H1 (cell line): Measurements from ENCODE around the gene PRKAA1. TPM values are rescaled to one million over a fixed set of nuclear protein-coding genes. Genes with fewer than 3 reads are reported as not detected.

Experiments used
- CTCF ChIA-PET: fragments of 300-600 bp; sonication (Branson Sonifier 250); formaldehyde crosslinking; loops from one replicate; lab custom pipeline; 2021; ENCODE audit not compliant: partially characterized antibody; lab: Charles Lee
- POLR2A ChIA-PET: fragments of 300-600 bp; sonication (Branson Sonifier 250); formaldehyde crosslinking; loops from one replicate; lab custom pipeline; 2021; ENCODE audit warnings: inconsistent platforms; ENCODE audit not compliant: partially characterized antibody; lab: Charles Lee
- DNase-seq, 2 experiments: peaks; one replicate each; pipeline versions ENCODE4 v3.0.0 to v3.0.0-alpha.2; 2010 to 2022; ENCODE audit warnings: low spot score in 2 of 2, low read depth in 1 of 2, mixed read lengths in 1 of 2
- FAIRE-seq: peaks from 2 replicates; lab custom pipeline; 2011; peaks lifted over from hg19 to GRCh38; lab: Jason Lieb, UNC
- H2AFZ ChIP-seq: 2 replicates; pipeline ENCODE4 v1.8.1; 2012; ENCODE audit warnings: low read length, inconsistent platforms
- H2AK5ac ChIP-seq: 2 replicates; pipeline ENCODE4 v1.6.1; 2013; ENCODE audit warnings: low read depth, low read length
- H2BK120ac ChIP-seq: replicated peaks from 2 replicates; pipeline ENCODE3; 2013; ENCODE audit warnings: low read depth, low read length, inconsistent platforms
- H2BK12ac ChIP-seq: 2 replicates; pipeline ENCODE4 v1.6.1; 2013; ENCODE audit warnings: low read depth, low read length
- H2BK15ac ChIP-seq: 2 replicates; pipeline ENCODE4 v1.6.1; 2013; ENCODE audit warnings: low read length
- H2BK20ac ChIP-seq: 2 replicates; pipeline ENCODE4 v1.6.1; 2013; ENCODE audit warnings: low read length
- H2BK5ac ChIP-seq: 2 replicates; pipeline ENCODE4 v1.6.1; 2013; ENCODE audit warnings: low read depth, low read length
- H3K14ac ChIP-seq: 2 replicates; pipeline ENCODE4 v1.6.1; 2013; ENCODE audit warnings: inconsistent platforms; ENCODE audit not compliant: insufficient read length
- H3K18ac ChIP-seq: 2 replicates; pipeline ENCODE4 v1.6.1; 2013; ENCODE audit warnings: low read length; ENCODE audit errors: extremely low read depth
- H3K23ac ChIP-seq: 2 replicates; pipeline ENCODE4 v1.6.1; 2013; ENCODE audit warnings: inconsistent platforms; ENCODE audit not compliant: insufficient read length
- H3K23me2 ChIP-seq: 2 replicates; pipeline ENCODE4 v1.6.1; 2013; ENCODE audit warnings: low read depth, low read length
- H3K27ac ChIP-seq: 2 replicates; pipeline ENCODE4 v1.6.1; 2011; ENCODE audit warnings: low read depth, low read length, inconsistent platforms
- H3K27me3 ChIP-seq, 4 experiments: replicated peaks in 1 of 4; 1 replicate in 1 of 4; 2 replicates in 3 of 4; pipeline versions ENCODE4 v1.6.1 to v1.8.1; 2011 to 2013; ENCODE audit warnings: low read length in 3 of 4, mild to moderate bottlenecking in 3 of 4, inconsistent platforms in 2 of 4, mixed read lengths in 2 of 4, moderate library complexity in 1 of 4; ENCODE audit not compliant: control insufficient read depth in 3 of 4, insufficient read depth in 3 of 4; ENCODE audit errors: extremely low read depth in 1 of 4
- H3K36me3 ChIP-seq, 4 experiments: 2 replicates each; pipeline versions ENCODE4 v1.6.1 to v1.8.1; 2011 to 2013; ENCODE audit warnings: mild to moderate bottlenecking in 4 of 4, low read length in 3 of 4, moderate library complexity in 2 of 4, control low read depth in 1 of 4, inconsistent platforms in 1 of 4; ENCODE audit not compliant: insufficient read depth in 4 of 4, control insufficient read depth in 2 of 4
- H3K4ac ChIP-seq: replicated peaks from 2 replicates; pipeline ENCODE3; 2013; ENCODE audit warnings: low read length, low read depth, mixed read lengths, inconsistent platforms; ENCODE audit not compliant: insufficient read length
- H3K4me1 ChIP-seq, 4 experiments: replicated peaks in 1 of 4; 1 replicate in 1 of 4; 2 replicates in 3 of 4; pipeline versions ENCODE4 v1.6.1 to v1.8.1; 2011 to 2013; ENCODE audit warnings: low read length in 3 of 4, inconsistent platforms in 2 of 4, mixed read lengths in 1 of 4; ENCODE audit not compliant: insufficient read depth in 4 of 4, control insufficient read depth in 3 of 4
- H3K4me2 ChIP-seq, 2 experiments: 2 replicates each; pipeline versions ENCODE4 v1.6.1 to v1.8.1; 2011 to 2013; ENCODE audit warnings: low read depth in 2 of 2, low read length in 2 of 2, control low read depth in 1 of 2, inconsistent platforms in 1 of 2, mild to moderate bottlenecking in 1 of 2; ENCODE audit not compliant: insufficient read depth in 1 of 2
- H3K4me3 ChIP-seq, 4 experiments: fragments of 200-600, 300-600 bp in 1 of 4; sonication (generic), shearing (Covaris generic), sonication (Bioruptor Twin) in 1 of 4; 2 replicates each; pipeline versions ENCODE4 v1.5.1 to v1.8.1; 2011 to 2016; ENCODE audit warnings: low read length in 4 of 4, low read depth in 3 of 4, control low read depth in 2 of 4, inconsistent platforms in 2 of 4, mild to moderate bottlenecking in 2 of 4, mixed read lengths in 1 of 4, moderate library complexity in 1 of 4; ENCODE audit not compliant: insufficient read depth in 2 of 4; ENCODE audit errors: extremely low read depth in 1 of 4
- H3K56ac ChIP-seq: replicated peaks from 2 replicates; pipeline ENCODE3; 2013; ENCODE audit warnings: low read depth, mild to moderate bottlenecking, mixed read lengths, low read length, inconsistent platforms; ENCODE audit not compliant: insufficient read length
- H3K79me1 ChIP-seq: 2 replicates; pipeline ENCODE4 v1.6.1; 2013; ENCODE audit warnings: low read depth, low read length, control low read depth
- H3K79me2 ChIP-seq, 2 experiments: 2 replicates each; pipeline versions ENCODE4 v1.6.1 to v1.8.1; 2012 to 2013; ENCODE audit warnings: low read length in 2 of 2, mild to moderate bottlenecking in 2 of 2, inconsistent platforms in 1 of 2; ENCODE audit not compliant: insufficient read depth in 2 of 2, control insufficient read depth in 1 of 2
- H3K9ac ChIP-seq, 4 experiments: replicated peaks in 1 of 4; 1 replicate in 1 of 4; 2 replicates in 3 of 4; pipeline versions ENCODE4 v1.6.1 to v1.8.1; 2011 to 2013; ENCODE audit warnings: low read depth in 3 of 4, low read length in 3 of 4, control low read depth in 2 of 4, mild to moderate bottlenecking in 2 of 4, moderate library complexity in 2 of 4, inconsistent platforms in 1 of 4; ENCODE audit errors: extremely low read depth in 1 of 4
- H3K9me3 ChIP-seq, 2 experiments: 2 replicates each; pipeline versions ENCODE4 v1.6.1 to v1.8.1; 2012 to 2013; ENCODE audit warnings: mild to moderate bottlenecking in 2 of 2, moderate library complexity in 2 of 2, control low read depth in 1 of 2, inconsistent platforms in 1 of 2, low read depth in 1 of 2, low read length in 1 of 2, mixed read lengths in 1 of 2; ENCODE audit not compliant: insufficient read depth in 2 of 2
- H4K20me1 ChIP-seq, 2 experiments: replicated peaks in 1 of 2; 2 replicates each; pipeline versions ENCODE3 to v1.8.1; 2011 to 2013; ENCODE audit warnings: inconsistent platforms in 2 of 2, low read length in 2 of 2, mild to moderate bottlenecking in 1 of 2; ENCODE audit not compliant: insufficient read depth in 2 of 2, control insufficient read depth in 1 of 2
- H4K5ac ChIP-seq: 2 replicates; pipeline ENCODE4 v1.6.1; 2013; ENCODE audit warnings: low read length, low read depth, mixed read lengths, inconsistent platforms; ENCODE audit not compliant: insufficient read length
- H4K8ac ChIP-seq: 2 replicates; pipeline ENCODE4 v1.8.0; 2013; ENCODE audit warnings: mild to moderate bottlenecking, moderate library complexity, low read length, inconsistent platforms; ENCODE audit not compliant: insufficient read depth; ENCODE audit errors: extremely low read depth
- H4K91ac ChIP-seq: replicated peaks from 2 replicates; pipeline ENCODE3; 2013; ENCODE audit warnings: low read length, mixed read lengths, inconsistent platforms; ENCODE audit not compliant: insufficient read length
- BACH1 ChIP-seq: IDR thresholded peaks from 2 replicates; pipeline ENCODE4 v1.6.1; 2012; ENCODE audit warnings: low read length, improper control_type of control experiment
- BCL11A ChIP-seq, 2 experiments: IDR thresholded peaks; one replicate each; pipeline ENCODE4 v1.6.1; 2011; ENCODE audit warnings: low read depth in 2 of 2, low read length in 2 of 2, mild to moderate bottlenecking in 2 of 2
- BRCA1 ChIP-seq: IDR thresholded peaks from 2 replicates; pipeline ENCODE4 v1.6.1; 2012; ENCODE audit warnings: low read depth, low read length, improper control_type of control experiment
- CHD1 ChIP-seq: IDR thresholded peaks from 2 replicates; pipeline ENCODE4 v1.6.1; 2012; ENCODE audit warnings: low read depth, low read length, improper control_type of control experiment
- CHD2 ChIP-seq: IDR thresholded peaks from 2 replicates; pipeline ENCODE4 v1.6.1; 2012; ENCODE audit warnings: low read length, improper control_type of control experiment
- EGR1 ChIP-seq: IDR thresholded peaks from 2 replicates; pipeline ENCODE4 v1.6.1; 2011; ENCODE audit warnings: low read depth, low read length, borderline replicate concordance
- EZH2 ChIP-seq: fragments of 200-600 bp; sonication (generic); IDR thresholded peaks from 2 replicates; pipeline ENCODE4 v1.7.1; 2012; ENCODE audit warnings: low read depth, mild to moderate bottlenecking, moderate library complexity, low read length, inconsistent platforms; ENCODE audit not compliant: severe bottlenecking
- GTF2F1 ChIP-seq: IDR thresholded peaks from 2 replicates; pipeline ENCODE4 v1.6.1; 2012; ENCODE audit warnings: low read depth, low read length, improper control_type of control experiment, borderline replicate concordance
- JUN ChIP-seq: IDR thresholded peaks from 2 replicates; pipeline ENCODE4 v1.6.1; 2011; ENCODE audit warnings: low read depth, mild to moderate bottlenecking, improper control_type of control experiment, low read length
- NRF1 ChIP-seq: IDR thresholded peaks from 2 replicates; pipeline ENCODE4 v1.6.1; 2011; ENCODE audit warnings: mild to moderate bottlenecking, low read depth, low read length, improper control_type of control experiment
- POU5F1 ChIP-seq: IDR thresholded peaks from 2 replicates; pipeline ENCODE4 v1.6.1; 2011; ENCODE audit warnings: low read depth, mild to moderate bottlenecking, low read length, moderate library complexity
- SRF ChIP-seq: IDR thresholded peaks from 2 replicates; pipeline ENCODE4 v1.6.1; 2011; ENCODE audit warnings: mild to moderate bottlenecking, low read depth, low read length, moderate library complexity
- TBP ChIP-seq: IDR thresholded peaks from 2 replicates; pipeline ENCODE4 v1.6.1; 2011; ENCODE audit warnings: low read depth, low read length, improper control_type of control experiment
- WGBS, 2 experiments: shearing (Covaris generic) in 1 of 2; methylation state at CpG; one replicate each; pipeline versions ENCODE4 v1.1.6 to v1.1.7; 2013 to 2015; ENCODE audit warnings: low lambda C conversion rate in 2 of 2, mixed read lengths in 2 of 2, inconsistent platforms in 1 of 2, low coverage in 1 of 2, missing lambda C conversion rate in 1 of 2; ENCODE audit not compliant: insufficient replicate concordance in 2 of 2, insufficient coverage in 1 of 2, insufficient read length in 1 of 2; ENCODE audit errors: extremely low coverage in 1 of 2, missing lambda C conversion rate in 1 of 2; 5-methylcytosine and 5-hydroxymethylcytosine counted together
- polyA plus RNA-seq, 7 experiments: library from polyadenylated mRNA; depleted of rRNA in 3 of 7; stranded (reverse) in 5 of 7; unstranded in 2 of 7; fragments of >200 nt in 5 of 7; fragments of 200-250 nt in 2 of 7; gene quantifications; 1 replicate in 5 of 7; 2 replicates in 1 of 7; 4 replicates in 1 of 7; pipeline versions ENCODE4 v1.2.1 to v1.2.3, GENCODE V29; 2011 to 2013; ENCODE audit warnings: missing spikeins in 2 of 7, mixed read lengths in 2 of 7
- total RNA-seq: library from RNA; stranded (reverse); fragmentation: NEBNext Ultra II Directional; extraction: Animal tissue kit (Norgen Biotek cat#: 25700); gene quantifications from 2 replicates; pipeline ENCODE4 v1.2.1, GENCODE V29; 2021

The PRKAA1 gene
- total and polyA plus RNA-seq, 2 of the 8 experiments (the other 6 are each of a cell fraction or from before 2014, with no cell fraction given): 10.4 to 33.1 TPM

DNA sequence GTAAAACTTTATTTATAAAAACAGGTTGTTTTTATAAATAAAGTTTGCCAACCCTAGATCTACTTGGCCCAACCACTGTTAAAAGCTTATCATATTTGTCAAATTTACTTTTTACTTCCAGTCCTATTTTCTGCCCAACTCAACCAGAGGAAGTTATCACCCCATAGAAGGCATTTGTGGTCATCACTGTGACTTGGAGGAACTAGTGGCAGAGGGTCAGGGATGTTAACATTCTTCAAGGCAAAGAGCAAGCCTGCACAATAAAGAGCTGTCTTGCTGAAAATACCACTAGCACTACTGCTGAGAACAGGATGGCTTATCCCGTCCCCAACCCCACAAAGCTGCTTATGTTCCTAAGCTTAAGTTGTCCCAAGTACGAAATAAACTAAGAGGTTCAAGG is 64.7 kb downstream of the PRKAA1 start:
- Histone ChIP-seq H3K79me2 (no peaks in the 10 kb centered on the region), H3K27me3 (no peaks in the 10 kb centered on the region), H3K4ac (no peak overlapping the region), H3K56ac (no peak overlapping the region), H2BK12ac (no peak overlapping the region), H3K36me3 (no peaks in the 10 kb centered on the region; a peak in 2 of 8 replicates), H3K9me3 (no peaks in the 10 kb centered on the region), H4K8ac (no peak overlapping the region), H3K14ac (no peak overlapping the region), H2BK15ac (no peak overlapping the region), H3K4me3 (no peak overlapping the region), H3K23ac (no peak overlapping the region), H2BK20ac (no peak overlapping the region), H4K91ac (no peak overlapping the region), H2BK120ac (no peak overlapping the region), H2AFZ (no peak overlapping the region), H4K20me1 (no peaks in the 10 kb centered on the region), H2AK5ac (no peak overlapping the region), H3K79me1 (no peaks in the 10 kb centered on the region), H3K9ac (no peak overlapping the region), H3K23me2 (no peaks in the 10 kb centered on the region), H3K4me1 (no peaks in the 10 kb centered on the region), H3K18ac (no peak overlapping the region), H3K27ac (no peak overlapping the region), H3K4me2 (no peak overlapping the region), H2BK5ac (no peak overlapping the region), H4K5ac (no peak overlapping the region)
- 94% methylated on average over 2 of the region's 2 CpGs; no CpG with 5 or more reads in 1 of the 2 experiments for WGBS, 2 experiments
- DNase-seq (no peak), FAIRE-seq (no peak)
- ChIA-PET CTCF (interaction anchor here (1.0 to 2.4 kb wide), 7 partner anchors 9 to 1154 kb away, joined by 3 to 15 read pairs (median 3); no protein-coding TSS in a partner anchor), POLR2A (no interaction called here)
- TF ChIP-seq CHD2: no peak
- TF ChIP-seq JUN: no peak
- no peak for TF ChIP-seq BACH1
- no peak for TF ChIP-seq BCL11A (IDR thresholded peaks at IDR 0.05; ENCODE audit: low read depth in 2 of 2, low read length in 2 of 2)
- TF ChIP-seq EGR1: no peak
- no peak for TF ChIP-seq POU5F1
- TF ChIP-seq TBP: no peak
- TF ChIP-seq BRCA1: no peak
- TF ChIP-seq NRF1: no peak
- no peak for TF ChIP-seq CHD1
- no peak for TF ChIP-seq EZH2
- TF ChIP-seq GTF2F1: no peak
- TF ChIP-seq SRF: no peak
